ACHN (cell line): Measurements from ENCODE around the gene LATS2.

ENCODE experiments used
- DNase-seq: peaks from one replicate; pipeline ENCODE4 v3.0.0-alpha.2; 2015
- in situ Hi-C: cut with HindIII; loops from 2 replicates; pipeline ENCODE4 v1.10.0; 2017; ENCODE audit warnings: low sequenced_read_pairs, low pct_ligation_motif_present, low pct_unique_long_range_greater_than_20kb

Gene LATS2

DNA sequence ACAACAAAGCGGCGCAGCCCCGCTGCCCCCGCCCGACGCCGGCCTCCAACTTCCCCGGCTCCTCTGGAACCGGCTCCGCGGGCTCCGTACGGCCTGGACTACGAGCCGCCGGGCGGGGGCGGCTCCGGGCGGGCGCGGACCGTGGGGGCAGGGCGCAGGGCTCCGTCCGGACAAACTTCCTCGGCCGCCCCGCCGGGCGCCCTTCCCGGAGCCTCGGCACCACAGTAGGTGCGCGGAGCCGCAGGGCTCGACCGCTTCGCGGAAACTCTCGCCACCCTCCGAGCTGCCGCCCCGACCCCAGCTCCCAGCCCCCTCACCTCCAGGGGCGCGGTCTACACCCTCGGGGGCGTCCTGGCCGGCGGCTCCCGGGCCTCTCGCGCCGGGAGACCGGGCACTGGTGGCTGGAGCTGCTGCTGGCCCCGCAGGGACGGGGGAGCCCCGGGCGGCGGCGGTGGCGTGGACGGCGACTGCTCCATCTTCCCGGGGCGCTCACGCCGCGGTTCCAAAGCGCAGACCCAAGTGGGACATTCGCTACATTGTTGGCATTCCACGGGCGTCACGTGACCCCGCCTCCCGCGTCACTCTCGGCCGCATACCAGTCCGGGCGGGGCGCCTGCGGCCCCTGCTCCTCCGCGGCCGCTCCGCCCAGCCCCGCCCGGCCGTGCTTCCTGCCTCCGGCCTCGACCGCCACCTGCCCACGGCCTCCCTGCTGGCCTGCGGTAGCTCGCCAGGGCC is at the start of gene LATS2:
LATS2 (minus strand) TSS at position 558 of the 735 bp plus-strand sequence. CDS start 15,560 bp downstream, outside the sequence.
- DNase-seq: peak; percentile 93
- in situ Hi-C loops: no loop called here

DNA sequence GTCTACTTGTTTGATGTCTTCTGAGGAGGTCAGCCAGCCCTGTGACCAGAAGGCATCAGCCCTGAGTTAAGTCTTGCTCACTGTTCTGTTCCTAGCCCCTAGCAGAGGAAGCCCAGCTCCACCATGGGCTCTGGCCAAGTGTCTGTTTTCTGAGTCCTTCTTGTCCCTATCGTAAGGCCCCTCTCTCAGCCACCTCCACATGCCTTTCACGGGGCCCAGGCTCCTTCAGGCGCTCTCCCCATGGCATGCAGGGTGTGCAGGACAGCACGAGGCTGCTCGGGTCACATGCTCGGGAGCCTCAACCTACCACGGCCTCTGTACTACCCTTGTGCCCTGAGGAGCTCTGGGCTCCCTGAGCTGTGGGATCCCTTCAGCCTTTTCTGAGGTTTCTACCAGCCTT is 47.8 kb upstream of the LATS2 start:
- in situ Hi-C loops: no loop called here

DNA sequence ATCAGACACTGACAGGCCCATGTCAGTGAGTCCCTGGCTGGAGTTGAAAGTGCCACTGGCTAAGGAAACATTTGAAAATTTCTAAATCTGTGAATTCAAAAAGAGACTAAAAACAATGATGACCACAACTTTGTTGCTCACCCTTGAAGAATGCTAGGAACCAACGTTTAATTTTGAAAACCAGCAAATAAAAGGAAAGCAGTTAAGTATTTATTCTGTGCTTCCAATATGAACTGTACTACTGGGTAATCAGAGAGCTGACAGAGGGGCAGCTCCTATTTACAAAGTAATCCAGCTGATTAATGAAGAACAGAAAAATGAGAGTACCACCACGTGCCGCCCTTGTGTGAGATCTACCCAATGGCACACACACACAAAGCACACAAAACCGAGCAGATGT is 44.7 kb upstream of the LATS2 start:
- in situ Hi-C loops: no loop called here
- no peak for DNase-seq

More for the DNA sequence above, 47.8 kb upstream of the LATS2 start:
- no peak for DNase-seq

DNA sequence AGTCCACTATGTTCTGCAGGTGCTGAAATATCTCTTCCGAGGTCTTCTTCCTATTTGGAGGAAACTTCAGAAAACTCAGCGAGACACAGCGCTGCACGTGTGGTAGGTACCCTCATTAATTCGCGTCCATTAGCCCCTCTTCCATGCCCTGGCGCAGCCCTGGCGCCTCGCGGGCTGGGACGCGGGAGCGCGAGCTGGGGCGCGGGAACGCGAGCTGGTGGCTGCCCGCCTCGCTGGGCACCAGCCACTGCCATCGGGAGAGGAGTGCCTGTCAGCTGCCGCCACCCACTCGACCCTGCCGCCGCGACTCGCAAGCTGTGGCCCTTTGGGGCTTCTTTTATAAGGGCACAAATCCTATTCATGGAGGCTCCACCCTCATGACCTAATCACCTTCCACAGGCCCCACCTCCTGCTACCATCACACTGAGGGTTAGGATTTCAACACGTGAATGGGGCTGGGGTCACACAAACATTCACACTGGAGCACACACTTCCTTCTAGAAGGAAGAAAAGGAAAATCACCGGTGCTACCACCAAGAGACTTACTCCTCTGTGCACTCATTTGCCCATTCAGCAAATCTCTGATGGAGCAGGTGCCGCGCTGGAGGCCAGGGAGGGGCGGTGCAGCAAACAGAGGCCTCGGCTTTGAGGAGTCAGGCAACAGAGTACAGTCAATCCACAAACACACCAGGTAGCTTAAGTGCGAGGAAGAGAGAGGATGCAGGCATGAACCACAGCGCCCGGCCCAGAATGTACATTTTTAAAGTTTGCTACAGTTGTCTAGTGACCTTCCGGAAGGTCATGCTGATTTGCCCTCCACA is 43.0 kb upstream of the LATS2 start:
- no peak for DNase-seq
- in situ Hi-C loops: no loop called here

DNA sequence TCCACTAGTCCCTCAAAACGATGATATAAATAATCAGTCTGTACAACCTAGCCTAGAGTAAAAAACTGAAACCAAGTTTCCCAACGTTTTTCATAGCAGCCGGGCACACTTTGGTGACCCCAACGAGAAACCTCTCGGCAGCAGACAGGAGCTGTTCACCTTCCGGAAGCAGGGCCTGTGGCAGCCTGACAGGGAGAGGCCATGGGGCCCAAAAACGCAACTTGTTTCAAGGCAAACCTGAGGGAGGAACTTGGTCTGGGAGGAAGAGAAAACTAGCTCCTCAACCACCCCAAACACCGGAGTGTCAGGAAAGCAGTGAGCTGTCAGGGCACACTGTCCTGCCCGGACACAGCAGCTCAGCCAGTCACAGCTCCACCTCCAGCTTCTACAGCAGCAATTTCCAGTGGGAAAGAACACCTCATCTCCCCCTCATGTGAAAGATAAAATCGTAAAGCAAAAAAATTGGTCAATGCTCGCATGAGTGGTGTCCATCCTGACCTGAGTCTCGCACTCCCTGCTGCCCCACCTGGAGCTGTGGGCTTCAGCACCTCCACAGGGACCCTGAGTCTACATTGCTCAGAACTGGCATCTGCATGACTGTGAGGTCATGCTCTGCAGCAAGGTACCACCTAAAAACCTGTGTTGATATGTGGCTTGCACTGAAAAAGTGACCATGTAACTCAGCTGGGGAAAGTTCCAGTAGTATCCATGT is 40.6 kb upstream of the LATS2 start:
- DNase-seq: no peak
- in situ Hi-C loops: no loop called here

DNA sequence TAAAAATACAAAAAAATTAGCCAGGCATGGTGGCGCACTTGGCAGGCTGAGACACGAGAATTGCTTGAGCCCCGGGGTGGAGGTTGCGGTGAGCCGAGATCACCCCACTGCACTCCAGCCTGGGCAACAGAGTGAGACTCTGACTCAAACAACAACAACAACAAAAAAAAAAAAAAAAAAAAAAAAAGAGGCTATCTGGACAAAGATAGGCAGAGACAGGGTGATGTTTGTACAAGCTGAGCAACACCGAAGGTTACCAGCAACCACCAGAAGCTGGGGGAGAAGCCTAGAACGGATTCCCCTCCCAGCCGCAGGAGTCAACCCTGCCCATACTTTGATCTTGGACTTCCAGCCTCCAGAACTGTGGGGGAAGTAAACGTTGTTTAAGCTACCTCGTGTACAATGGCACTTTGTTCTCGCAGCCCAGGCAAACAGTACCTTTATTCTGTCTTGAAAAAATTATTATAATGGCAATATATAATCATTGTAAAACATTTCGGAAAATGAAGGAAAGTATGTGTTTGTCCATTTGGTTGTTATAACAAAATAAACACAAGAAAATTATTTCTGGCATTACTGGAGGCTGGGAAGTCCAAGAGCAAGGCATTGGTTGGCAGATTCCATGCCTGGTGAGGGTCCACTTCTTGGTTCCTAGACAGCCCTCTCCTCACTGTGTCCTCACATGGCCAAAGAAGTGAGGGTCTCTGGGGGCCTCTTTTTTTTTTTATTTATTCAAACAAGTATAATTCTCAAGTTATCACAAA is 39.8 kb upstream of the LATS2 start:
- in situ Hi-C loops: no loop called here
- DNase-seq: no peak

DNA sequence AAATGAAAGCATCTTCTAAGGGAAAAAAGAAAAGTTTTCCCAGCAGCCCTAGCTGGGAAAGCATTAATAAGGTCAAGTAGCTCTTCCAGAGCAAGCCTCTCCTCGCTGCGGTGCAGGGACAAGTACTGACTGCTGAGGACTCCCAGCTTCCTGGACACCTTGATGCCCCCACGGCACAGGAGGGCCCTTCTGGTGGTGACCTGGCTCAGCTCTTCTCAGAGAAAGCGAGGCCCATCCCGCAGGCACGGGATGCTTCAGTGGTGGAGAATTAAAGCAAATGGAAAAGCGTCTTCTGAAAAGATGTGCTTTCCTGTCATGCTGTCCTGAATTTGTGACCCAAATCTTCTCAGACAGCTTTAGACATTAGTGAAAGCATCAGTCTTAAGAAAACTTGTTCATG is 38.8 kb upstream of the LATS2 start:
- no peak for DNase-seq
- in situ Hi-C loops: no loop called here

DNA sequence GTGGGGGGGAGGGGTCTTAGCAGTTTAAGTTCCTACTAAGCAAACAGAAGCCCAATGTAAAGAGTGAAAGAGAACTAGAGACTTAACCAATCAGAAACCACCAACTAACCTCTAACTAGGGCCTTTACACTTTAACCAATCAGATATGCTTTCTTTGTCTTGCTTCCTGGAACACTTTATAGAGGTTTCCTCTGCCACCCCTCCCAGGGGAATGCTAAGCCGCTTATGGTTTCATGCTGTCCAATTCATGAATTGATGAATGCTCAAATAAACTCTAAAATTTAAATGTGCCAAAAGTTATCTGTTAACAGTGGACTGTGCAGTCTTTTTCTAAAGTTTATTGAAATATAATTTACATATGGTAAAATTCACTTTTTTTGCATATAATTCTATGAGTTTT is 33.9 kb upstream of the LATS2 start:
- in situ Hi-C loops: no loop called here
- no peak for DNase-seq

DNA sequence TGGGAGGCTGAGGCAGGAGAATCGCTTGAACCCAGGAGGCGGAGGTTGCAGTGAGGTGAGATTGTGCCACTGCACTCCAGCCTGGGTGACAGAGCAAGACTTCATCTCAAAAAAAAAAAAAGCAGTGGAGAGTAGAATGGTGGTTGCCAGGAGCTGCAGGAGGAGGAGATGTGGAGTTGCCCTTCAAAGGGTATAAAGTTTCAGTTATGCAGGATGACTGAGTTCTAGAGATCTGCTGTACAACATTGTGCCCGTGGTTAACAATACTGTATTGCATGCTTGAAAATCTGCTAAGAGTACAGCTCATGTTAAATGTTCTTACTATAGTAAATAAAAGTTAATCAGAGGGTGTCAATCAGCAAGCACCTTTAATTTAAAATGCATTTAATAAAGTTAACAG is 28.4 kb upstream of the LATS2 start:
- in situ Hi-C loops: no loop called here
- DNase-seq: no peak

DNA sequence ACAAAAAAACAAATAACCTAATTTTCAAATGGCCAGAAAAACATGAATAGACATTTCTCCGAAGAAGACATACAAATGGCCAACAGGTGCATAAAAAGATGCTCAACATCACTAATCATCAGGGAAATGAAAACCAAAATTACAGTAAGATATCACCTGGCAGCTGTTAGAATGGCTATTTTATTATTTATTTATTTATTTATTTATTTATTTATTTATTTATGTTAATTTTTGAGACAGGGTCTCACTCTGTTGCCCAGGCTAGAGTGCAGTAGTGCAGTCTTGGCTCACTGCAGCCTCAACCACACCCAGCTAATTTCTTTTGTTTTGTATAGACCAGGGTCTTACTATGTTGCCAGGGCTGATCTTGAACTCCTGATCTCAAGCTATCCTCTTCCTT is 27.1 kb upstream of the LATS2 start:
- DNase-seq: no peak
- in situ Hi-C loops: no loop called here

DNA sequence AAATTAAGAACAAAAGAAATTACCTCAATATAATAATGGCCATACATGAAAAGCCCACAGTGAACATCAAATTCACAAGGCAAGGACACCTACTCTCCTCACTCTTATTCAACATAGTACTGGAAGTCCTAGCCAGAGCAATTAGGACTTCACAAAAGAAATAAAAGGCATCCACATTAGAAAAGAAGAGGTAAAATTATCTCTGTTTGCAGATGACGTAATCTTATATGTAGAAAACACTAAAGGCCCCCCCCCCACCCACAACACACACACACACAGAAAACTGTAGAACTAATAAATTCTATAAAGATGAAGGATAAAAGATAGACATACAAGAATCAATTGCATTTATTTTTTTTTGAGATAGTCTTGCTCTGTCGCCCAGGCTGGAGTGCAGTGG is 25.5 kb upstream of the LATS2 start:
- in situ Hi-C loops: no loop called here
- DNase-seq: no peak

DNA sequence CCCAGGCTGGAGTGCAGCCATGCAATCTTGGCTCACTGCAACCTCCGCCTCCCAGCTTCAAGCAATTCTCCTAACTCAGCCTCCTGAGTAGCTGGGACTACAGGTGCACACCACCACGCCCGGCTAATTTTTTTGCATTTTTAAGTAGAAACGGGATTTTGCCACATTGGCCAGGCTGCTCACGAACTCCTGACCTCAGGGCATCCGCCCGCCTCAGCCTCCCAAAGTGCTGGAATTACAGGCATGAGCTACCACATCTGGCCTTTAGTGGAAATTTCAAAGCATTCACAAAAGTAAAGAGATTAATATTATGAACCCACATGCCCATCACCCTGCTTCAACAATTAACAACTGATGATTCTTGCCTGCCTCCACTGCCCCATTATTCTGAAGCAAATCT is 20.5 kb upstream of the LATS2 start:
- DNase-seq: no peak
- in situ Hi-C loops: no loop called here

DNA sequence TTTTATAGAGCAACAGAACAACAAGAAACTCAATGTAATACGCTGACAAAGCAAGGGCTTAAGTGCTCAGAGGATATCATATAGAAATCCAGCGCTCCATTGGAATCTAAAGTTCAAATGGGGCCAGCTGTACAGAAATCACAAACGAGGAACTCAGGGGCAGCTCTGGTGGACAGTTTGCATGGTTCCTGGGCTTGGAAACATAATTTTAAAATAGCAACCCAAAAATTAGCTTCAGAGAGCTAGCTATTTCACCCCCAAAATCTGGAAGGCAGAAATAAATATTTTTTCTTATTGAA is 19.2 kb upstream of the LATS2 start:
- in situ Hi-C loops: no loop called here
- no peak for DNase-seq

DNA sequence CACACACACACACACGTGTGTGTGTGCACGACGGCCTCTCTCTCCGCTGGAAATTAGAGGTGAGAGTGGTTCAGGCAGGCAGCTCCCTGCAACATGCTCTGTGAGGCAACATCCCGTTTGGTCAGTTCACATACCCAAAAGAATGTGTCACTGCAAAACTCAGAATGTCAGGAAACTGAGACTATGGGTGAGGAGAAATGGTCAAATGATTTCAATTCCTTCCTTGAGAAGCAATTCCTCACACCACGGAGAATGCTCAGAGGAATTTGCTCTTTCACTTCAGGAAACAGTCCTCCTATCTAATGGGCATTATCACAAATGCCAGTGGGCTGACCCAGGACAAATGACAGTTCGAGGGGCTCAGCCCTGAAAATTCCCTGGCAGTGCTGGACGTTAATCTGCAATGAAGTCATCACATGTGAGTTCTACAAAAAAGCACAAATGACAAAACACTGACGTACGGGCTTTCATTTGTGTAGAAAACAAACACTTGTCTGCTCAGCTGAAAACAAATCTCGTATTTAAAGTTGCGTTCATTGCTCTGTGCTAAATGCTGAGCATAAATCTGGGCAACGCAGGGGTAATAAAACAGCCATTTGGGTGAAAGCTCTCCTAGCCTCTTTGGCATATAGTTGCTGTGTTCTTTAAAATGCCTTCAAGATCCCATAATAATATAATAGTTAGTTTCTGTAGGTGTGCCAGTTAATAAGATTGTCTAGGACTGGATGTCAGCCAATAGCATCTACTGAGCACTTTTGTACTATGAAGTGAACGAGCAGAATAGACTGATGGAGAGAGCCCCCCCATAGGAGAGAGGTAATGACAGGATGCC is 18.6 kb upstream of the LATS2 start:
- DNase-seq: peak; percentile 83
- in situ Hi-C loops: no loop called here

DNA sequence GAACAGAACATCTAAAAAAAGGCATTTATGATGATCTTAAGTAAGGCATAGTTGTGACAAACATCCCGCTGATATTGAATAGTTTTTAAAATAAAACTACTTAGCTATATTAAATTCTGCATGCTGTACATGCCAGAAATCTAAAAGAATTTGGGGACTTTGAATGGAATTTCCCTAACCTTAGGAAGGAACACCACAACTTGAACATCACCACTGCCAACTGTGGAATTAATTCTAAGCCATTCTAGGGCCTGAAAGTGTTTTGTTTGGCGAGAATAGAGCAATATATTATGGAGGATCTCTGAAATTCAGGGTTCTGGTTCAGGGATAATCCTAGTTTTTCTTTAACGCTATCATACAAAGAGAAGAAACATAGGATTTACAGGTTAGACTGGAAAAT is 17.8 kb upstream of the LATS2 start:
- in situ Hi-C loops: no loop called here
- DNase-seq: no peak

DNA sequence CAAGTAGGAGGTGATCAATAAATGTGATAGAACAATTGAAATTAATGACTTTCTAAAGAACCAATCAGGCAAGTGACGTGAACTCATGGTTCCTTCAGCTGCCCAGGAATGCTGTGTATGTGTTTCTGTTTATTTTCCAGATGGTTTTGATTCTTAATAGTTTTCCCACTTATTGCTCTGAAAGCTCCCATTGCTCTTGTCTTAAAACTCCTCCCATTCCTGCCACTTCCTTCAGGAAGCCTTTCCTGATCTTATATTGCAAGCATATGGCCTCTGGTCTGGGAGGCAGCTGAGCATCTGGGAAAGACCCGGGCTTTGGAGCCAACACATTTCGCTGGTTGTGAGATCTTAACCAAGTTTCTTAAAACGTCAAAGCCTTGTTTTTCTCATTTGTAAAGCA is 17.1 kb upstream of the LATS2 start:
- DNase-seq: no peak
- in situ Hi-C loops: no loop called here

DNA sequence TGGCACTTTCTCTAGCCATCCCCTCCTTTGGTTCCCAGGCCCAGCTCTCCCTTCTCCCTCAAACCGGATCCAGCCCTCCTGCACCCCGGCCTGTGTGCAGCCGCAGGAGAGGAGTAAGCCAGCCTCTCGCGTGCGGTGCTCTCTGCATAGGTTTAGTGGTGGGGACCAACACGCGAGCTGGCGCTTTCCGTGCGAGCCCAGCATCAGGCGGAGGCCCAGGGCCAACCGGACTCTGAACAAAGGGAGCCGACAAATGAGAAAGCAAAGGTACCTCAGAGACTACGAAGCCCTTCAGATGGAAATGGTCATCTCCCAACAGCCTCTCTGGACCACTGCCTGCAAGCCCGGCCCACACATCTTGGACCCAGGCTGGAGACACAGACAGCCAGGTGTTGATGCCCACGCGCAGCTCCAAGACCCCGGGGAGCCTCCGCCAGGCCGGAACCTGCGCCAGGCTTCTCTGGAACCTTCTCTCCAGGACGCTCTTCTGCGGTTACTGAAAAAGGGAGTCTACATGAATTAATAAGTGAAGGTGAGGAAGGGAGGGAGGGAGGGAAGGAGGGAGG is 16.5 kb upstream of the LATS2 start:
- no peak for DNase-seq
- in situ Hi-C loops: no loop called here
